Uterus (tissue), 4 donors: ENCODE measurements around the gene PCSK7. TPM values are rescaled to one million over a fixed set of nuclear protein-coding genes. Genes with fewer than 3 reads are reported as not detected.

Experiments
- DNase-seq, 2 donors: peaks; one replicate each; pipeline ENCODE4 v3.0.0-alpha.2; 2019 to 2020
- H3K27ac ChIP-seq, 2 donors: fragments of 200-600 bp; sonication (generic); 1 replicate in 1 of 2; 2 replicates in 1 of 2; pipeline ENCODE4 v1.5.1; 2016 to 2018
- H3K27me3 ChIP-seq, 2 donors: fragments of 200-600 bp; sonication (generic); one replicate each; pipeline ENCODE4 v1.5.1; 2018 to 2019; ENCODE audit warnings: control low read depth in 1 of 2
- H3K36me3 ChIP-seq, 2 donors: fragments of 200-600 bp; sonication (generic); one replicate each; pipeline ENCODE4 v1.5.1; 2019; ENCODE audit warnings: control low read depth in 1 of 2
- H3K4me1 ChIP-seq, 2 donors: fragments of 200-600 bp; sonication (generic); one replicate each; pipeline ENCODE4 v1.5.1; 2018 to 2019; ENCODE audit warnings: control low read depth in 1 of 2
- H3K4me3 ChIP-seq, 2 donors: fragments of 200-600 bp; sonication (generic); 1 replicate in 1 of 2; 2 replicates in 1 of 2; pipeline ENCODE4 v1.5.1; 2018 to 2019; ENCODE audit warnings: mild to moderate bottlenecking in 1 of 2
- H3K9me3 ChIP-seq, 2 donors: fragments of 200-600 bp; sonication (generic); one replicate each; pipeline ENCODE4 v1.5.1; 2019; ENCODE audit warnings: control low read depth in 1 of 2
- CTCF ChIP-seq, 4 experiments: fragments of 200-600 bp in 2 of 4; fragments of 450-650 bp in 2 of 4; sonication (generic) in 2 of 4; IDR thresholded peaks; one replicate each; pipeline ENCODE4 v1.5.1; 2016 to 2019; ENCODE audit warnings: antibody characterized with exemption in 4 of 4, mild to moderate bottlenecking in 2 of 4, moderate library complexity in 1 of 4
- POLR2A ChIP-seq, 2 donors: fragments of 450-650 bp; IDR thresholded peaks; one replicate each; pipeline ENCODE4 v1.6.1; 2016; ENCODE audit warnings: antibody characterized with exemption in 2 of 2, mild to moderate bottlenecking in 1 of 2, moderate library complexity in 1 of 2
- intact Hi-C: fragments of 100-400 bp; cut with DNase I; formaldehyde crosslinking; loops from one replicate; pipeline ENCODE4 v1.15.1; 2023; ENCODE audit warnings: low total_unique reads
- total RNA-seq, 4 donors: library from RNA; depleted of rRNA in 3 of 4; stranded (reverse); fragments of >200 nt in 3 of 4; gene quantifications; one replicate each; pipeline versions ENCODE4 v1.1.0 to v1.2.4, GENCODE V29; 2014 to 2023
- donor health status: DM: yes; HTN: yes; CAD: no.

The PCSK7 gene
- total RNA-seq, 4 donors from 2014 or later, result 23.3 to 78.9 (median 35.3) TPM

- no peak for DNase-seq
- Histone ChIP-seq H3K9me3 (no peaks in the 10 kb centered on the region), H3K27ac (peak overlapping the region; percentile 97 to 98), H3K4me3 (peak overlapping the region; percentile 58 to 95), H3K27me3 (no peaks in the 10 kb centered on the region), H3K4me1 (peaks cover 0 to 12% of the 10 kb centered on the region in 2 donors), H3K36me3 (no peaks in the 10 kb centered on the region)
- intact Hi-C loops, result no loop called here
- TF ChIP-seq CTCF (IDR thresholded peaks at IDR 0.05) (no peak), POLR2A (IDR thresholded peaks at IDR 0.05) (no peak)
Measured at GRCh38 chr11:117201658-117202305, 30.1 kb downstream of the PCSK7 start.

- intact Hi-C loops, result no loop called here
- no peaks in the 10 kb centered on the region for H3K36me3 ChIP-seq
- peak in 1 of 2 donors; percentile 40 for DNase-seq
- H3K4me3 ChIP-seq, result peak overlapping the region; percentile 58 to 95
- peak overlapping the region; percentile 97 to 98 for H3K27ac ChIP-seq
- TF ChIP-seq CTCF (IDR thresholded peaks at IDR 0.05) (no peak), POLR2A (IDR thresholded peaks at IDR 0.05) (no peak)
- H3K27me3 ChIP-seq, result no peaks in the 10 kb centered on the region
- peaks cover 0 to 12% of the 10 kb centered on the region in 2 donors for H3K4me1 ChIP-seq
- H3K9me3 ChIP-seq, result no peaks in the 10 kb centered on the region
Measured at GRCh38 chr11:117200813-117201657, 30.8 kb downstream of the PCSK7 start.

DNA sequence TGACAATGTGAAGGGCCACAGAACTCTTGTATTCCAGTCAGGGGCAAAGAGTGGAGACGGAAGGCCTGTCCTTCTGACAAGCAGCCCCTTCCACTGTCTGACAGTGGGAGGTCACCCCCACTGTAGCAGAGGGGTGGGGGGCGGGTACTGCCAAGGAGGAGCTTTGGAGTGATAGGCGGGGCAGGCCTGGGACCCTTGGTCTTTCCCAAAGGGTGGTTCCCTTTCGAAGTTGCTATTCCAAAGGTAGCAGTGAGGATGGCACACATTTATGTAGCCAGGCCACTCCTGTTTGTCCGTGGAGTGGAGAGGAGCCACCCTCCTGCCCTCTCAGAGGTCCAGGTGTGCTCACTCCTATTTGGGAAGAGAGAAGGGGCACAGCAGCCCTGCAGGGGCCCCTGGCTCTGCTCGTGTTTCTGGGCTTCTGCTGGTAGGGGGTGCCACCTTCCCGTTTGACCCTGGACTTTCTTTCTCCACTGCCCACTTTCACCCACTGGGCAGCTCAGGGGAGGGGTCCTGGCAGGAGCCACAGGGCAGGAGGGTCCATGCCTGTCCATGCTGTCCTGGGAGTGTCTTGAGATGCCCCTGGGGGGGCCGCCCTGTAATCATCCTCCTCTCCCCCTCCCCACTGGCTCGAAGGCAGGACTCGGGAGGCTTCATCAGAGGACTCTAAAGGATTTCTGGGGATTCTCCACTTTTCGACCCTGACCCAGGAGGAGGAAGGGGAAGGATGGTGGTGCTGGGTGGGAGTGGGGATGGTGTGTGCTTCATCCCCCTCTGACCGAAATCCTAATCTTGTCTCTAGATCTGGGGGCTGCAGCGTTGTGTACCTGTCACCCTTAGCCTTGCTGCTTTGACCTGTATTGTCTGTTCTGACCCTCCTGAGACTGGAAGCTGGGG lies 31.7 kb downstream of the PCSK7 start:
- Histone ChIP-seq H3K4me1 (peaks cover 0 to 10% of the 10 kb centered on the region in 2 donors), H3K36me3 (no peaks in the 10 kb centered on the region), H3K4me3 (peak overlapping the region; percentile 58 to 95), H3K27ac (peak overlapping the region; percentile 97 to 98), H3K27me3 (no peaks in the 10 kb centered on the region), H3K9me3 (no peaks in the 10 kb centered on the region)
- DNase-seq, result peak in 1 of 2 donors; percentile 49
- no peak for TF ChIP-seq CTCF (IDR thresholded peaks at IDR 0.05)
- peak in 1 of 2 donors; percentile 7 for TF ChIP-seq POLR2A (IDR thresholded peaks at IDR 0.05)
- intact Hi-C loops, result no loop called here

GRCh38 chr11:117199053-117199915 lies 32.6 kb downstream of the PCSK7 start, which contains the start of gene TAGLN:
TAGLN (plus strand) TSS chr11:117199370; CDS start chr11:117203014, 3,644 bp downstream.
- no peaks in the 10 kb centered on the region for H3K27me3 ChIP-seq
- H3K4me1 ChIP-seq, result peaks cover 0 to 1% of the 10 kb centered on the region in 2 donors
- peak within 1 kb of the TSS; percentile 97 to 98 for H3K27ac ChIP-seq
- H3K9me3 ChIP-seq, result no peaks in the 10 kb centered on the region
- DNase-seq, result peak; percentile 94 to 97
- TF ChIP-seq POLR2A (IDR thresholded peaks at IDR 0.05), result peak; percentile 73 to 85
- TF ChIP-seq CTCF (IDR thresholded peaks at IDR 0.05), result peak in 1 of 4 experiments; percentile 12
- H3K4me3 ChIP-seq, result peak within 1 kb of the TSS; percentile 58 to 95
- no peaks in the 10 kb centered on the region for H3K36me3 ChIP-seq
- intact Hi-C loops, result no loop called here
